Endothelial cell of umbilical vein (primary cell): ENCODE data around the gene NLGN1. TPM values are rescaled to one million over a fixed set of nuclear protein-coding genes. Genes with fewer than 3 reads are reported as not detected.

Experiments used
- BruUV-seq: library from RNA; stranded (reverse); fragments of 400-500 nt; replicated peaks from 2 replicates; lab custom pipeline; 2021; lab: Mats Ljungman, UMichigan
- CTCF ChIA-PET: fragments of 300-600, 350-600 bp; sonication (Branson Sonifier 250); formaldehyde crosslinking; loops from one replicate; lab custom pipeline; 2021; ENCODE audit warnings: antibody characterized with exemption, inconsistent platforms; lab: Charles Lee
- POLR2A ChIA-PET: fragments of 300-600, 350-600 bp; sonication (Branson Sonifier 250); formaldehyde crosslinking; loops from one replicate; lab custom pipeline; 2021; ENCODE audit warnings: antibody characterized with exemption, inconsistent platforms; lab: Charles Lee
- DNase-seq: peaks from one replicate; pipeline ENCODE4 v3.0.0-alpha.2; 2011; ENCODE audit warnings: low read depth, low spot score
- FAIRE-seq: peaks from 2 replicates; lab custom pipeline; 2011; peaks lifted over from hg19 to GRCh38; lab: Jason Lieb, UNC
- H2AFZ ChIP-seq: 2 replicates; pipeline ENCODE4 v1.6.0; 2012; ENCODE audit warnings: low read depth, low read length, control low read depth, inconsistent platforms
- H3K27ac ChIP-seq: 2 replicates; pipeline ENCODE4 v1.5.1; 2011; ENCODE audit warnings: low read depth, mild to moderate bottlenecking, control low read depth, low read length, moderate library complexity; ENCODE audit not compliant: insufficient read depth
- H3K27me3 ChIP-seq, 2 experiments: 2 replicates each; pipeline versions ENCODE4 v1.6.0 to v1.6.1; 2011; ENCODE audit warnings: low read length in 2 of 2, mixed read lengths in 1 of 2; ENCODE audit not compliant: control insufficient read depth in 2 of 2, insufficient read depth in 2 of 2
- H3K36me3 ChIP-seq, 2 experiments: 2 replicates in 1 of 2; 3 replicates in 1 of 2; pipeline ENCODE4 v1.5.1; 2011; ENCODE audit warnings: low read length in 2 of 2, mild to moderate bottlenecking in 1 of 2, moderate library complexity in 1 of 2; ENCODE audit not compliant: control insufficient read depth in 2 of 2, insufficient read depth in 2 of 2; ENCODE audit errors: extremely low read depth in 1 of 2
- H3K4me1 ChIP-seq: 3 replicates; pipeline ENCODE4 v1.5.1; 2011; ENCODE audit warnings: mild to moderate bottlenecking, low read length; ENCODE audit not compliant: control insufficient read depth, insufficient read depth; ENCODE audit errors: extremely low read depth
- H3K4me2 ChIP-seq: 2 replicates; pipeline ENCODE4 v1.6.1; 2011; ENCODE audit warnings: low read length, control low read depth, mixed read lengths; ENCODE audit not compliant: insufficient read depth
- H3K4me3 ChIP-seq, 3 experiments: fragments of 200-600 bp in 1 of 3; sonication (generic), shearing (Covaris generic) in 1 of 3; replicated peaks in 1 of 3; 2 replicates each; pipeline ENCODE4 v1.5.1; 2011 to 2016; ENCODE audit warnings: control low read depth in 3 of 3, low read length in 3 of 3, mild to moderate bottlenecking in 2 of 3, inconsistent platforms in 1 of 3, low read depth in 1 of 3, moderate library complexity in 1 of 3; ENCODE audit not compliant: insufficient read depth in 1 of 3
- H3K79me2 ChIP-seq: 2 replicates; pipeline ENCODE4 v1.6.0; 2012; ENCODE audit warnings: low read length, inconsistent platforms; ENCODE audit not compliant: control insufficient read depth, insufficient read depth
- H3K9ac ChIP-seq: replicated peaks from 2 replicates; pipeline ENCODE3; 2011; ENCODE audit warnings: low read length, control low read depth; ENCODE audit not compliant: insufficient read depth; ENCODE audit errors: extremely low read depth
- H3K9me1 ChIP-seq: replicated peaks from 3 replicates; pipeline ENCODE4 v1.6.0; 2011; ENCODE audit warnings: mild to moderate bottlenecking, low read length; ENCODE audit not compliant: control insufficient read depth, insufficient read depth; ENCODE audit errors: extremely low read depth
- H3K9me3 ChIP-seq: replicated peaks from 2 replicates; pipeline ENCODE4 v1.5.1; 2012; ENCODE audit warnings: low read length, inconsistent platforms; ENCODE audit not compliant: control insufficient read depth, insufficient read depth
- H4K20me1 ChIP-seq: replicated peaks from 2 replicates; pipeline ENCODE3; 2011; ENCODE audit warnings: mild to moderate bottlenecking, low read length; ENCODE audit not compliant: control insufficient read depth, insufficient read depth; ENCODE audit errors: extremely low read depth
- EZH2 ChIP-seq: IDR thresholded peaks from 2 replicates; pipeline ENCODE4 v1.6.1; 2012; ENCODE audit warnings: borderline replicate concordance, low read depth, mild to moderate bottlenecking, moderate library complexity, low read length, inconsistent platforms; ENCODE audit not compliant: severe bottlenecking
- FOS ChIP-seq: IDR thresholded peaks from 2 replicates; pipeline ENCODE4 v1.6.1; 2011; ENCODE audit warnings: mild to moderate bottlenecking, low read length, moderate library complexity, borderline replicate concordance; ENCODE audit not compliant: insufficient read depth
- GATA2 ChIP-seq: IDR thresholded peaks from 2 replicates; pipeline ENCODE4 v1.7.0; 2011; ENCODE audit warnings: low read depth, mild to moderate bottlenecking, moderate library complexity, mixed read lengths, low read length; ENCODE audit not compliant: insufficient read length, insufficient read depth
- JUN ChIP-seq: IDR thresholded peaks from 2 replicates; pipeline ENCODE4 v1.6.1; 2011; ENCODE audit warnings: borderline replicate concordance, low read depth; ENCODE audit not compliant: insufficient read length, insufficient read depth
- MYC ChIP-seq: IDR thresholded peaks from one replicate; pipeline ENCODE4 v1.6.1; 2011; ENCODE audit warnings: mild to moderate bottlenecking, low read depth, low read length
- POLR2A ChIP-seq: IDR thresholded peaks from 2 replicates; pipeline ENCODE4 v1.6.1; 2012; ENCODE audit warnings: low read depth, mild to moderate bottlenecking, control low read depth, low read length
- POLR2AphosphoS5 ChIP-seq: IDR thresholded peaks from 2 replicates; pipeline ENCODE4 v1.6.1; 2012; ENCODE audit warnings: low read depth, mild to moderate bottlenecking, control low read depth, low read length, moderate library complexity; ENCODE audit not compliant: insufficient read depth
- dilution Hi-C: fragments of 300-500 bp; cut with MboI; formaldehyde crosslinking; loops from one replicate; pipeline ENCODE4 v1.15.0; 2019; ENCODE audit warnings: low sequenced_read_pairs; ENCODE audit not compliant: extremely low pct_ligation_motif_present
- intact Hi-C: fragments of 100-400 bp; cut with micrococcal nuclease; formaldehyde crosslinking; loops from one replicate; pipeline ENCODE4 v1.10.0; 2022
- polyA plus RNA-seq, 4 experiments: library from polyadenylated mRNA; depleted of rRNA in 3 of 4; stranded (reverse) in 3 of 4; unstranded in 1 of 4; fragments of >200 nt; gene quantifications; 2 replicates each; pipeline versions ENCODE4 v1.2.1 to v1.2.3, GENCODE V29; 2011 to 2012; ENCODE audit warnings: missing spikeins in 1 of 4
- total RNA-seq: library from RNA; stranded (reverse); gene quantifications from 2 replicates; pipeline ENCODE4 v1.2.3, GENCODE V29; 2021
- TF ChIP-seq, protein P1 (sequence below): IDR thresholded peaks from 2 replicates; pipeline ENCODE4 v1.6.1; 2011; ENCODE audit not compliant: insufficient read depth, insufficient read length
- TF ChIP-seq, protein P2 (sequence below), 2 donors: IDR thresholded peaks; 1 replicate in 1 of 2; 2 replicates in 1 of 2; pipeline ENCODE4 v1.5.1; 2011; ENCODE audit warnings: low read length in 2 of 2, mild to moderate bottlenecking in 2 of 2, moderate library complexity in 2 of 2, control low read depth in 1 of 2, inconsistent platforms in 1 of 2, low read depth in 1 of 2; ENCODE audit not compliant: insufficient read depth in 1 of 2; ENCODE audit errors: extremely low read depth in 1 of 2

NLGN1 gene
- total and polyA plus RNA-seq, 2 donors (not counting 3 experiments of a cell fraction or from before 2014, with no cell fraction given), result 7.9 to 16.3 TPM

DNA sequence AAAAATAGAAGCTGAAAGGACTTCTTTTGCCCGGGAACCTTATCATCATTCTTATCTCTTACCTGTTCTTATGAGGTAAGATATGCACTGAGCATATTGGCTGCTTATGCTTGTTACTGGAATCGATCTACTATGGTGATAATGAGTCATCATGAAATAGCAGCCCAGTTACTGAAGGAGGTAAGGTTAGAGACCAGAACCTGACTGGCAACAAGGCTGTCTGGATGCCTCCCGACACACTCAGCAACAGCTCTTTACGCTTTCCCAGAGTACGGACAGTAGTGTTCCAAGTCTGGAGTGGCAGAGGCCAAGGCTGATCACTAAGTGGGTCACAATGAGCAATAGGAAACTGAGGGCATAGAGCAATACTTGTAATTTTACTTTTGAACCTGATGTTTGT lies 314.1 kb downstream of the NLGN1 start:
- no peaks in the 10 kb centered on the region for H3K9me3 ChIP-seq
- no peaks in the 10 kb centered on the region for H3K4me1 ChIP-seq
- no peaks in the 10 kb centered on the region for H3K9me1 ChIP-seq
- ChIA-PET CTCF (interaction anchor here (1.0 to 1.7 kb wide), 4 partner anchors 12 to 291 kb away, joined by 3 to 5 read pairs (median 4); no protein-coding TSS in a partner anchor), POLR2A (no interaction called here)
- intact Hi-C loops (no loop called here), dilution Hi-C loops (no loop called here)
- no peak overlapping the region for H3K4me2 ChIP-seq
- no peaks in the 10 kb centered on the region for H3K79me2 ChIP-seq
- H3K27ac ChIP-seq, result no peak overlapping the region
- no peaks in the 10 kb centered on the region for H4K20me1 ChIP-seq
- TF ChIP-seq EZH2 (no peak), POLR2A (no peak), MYC (no peak), POLR2AphosphoS5 (no peak), FOS (no peak), JUN (no peak), GATA2 (no peak)
- TF ChIP-seq, protein P1, sequence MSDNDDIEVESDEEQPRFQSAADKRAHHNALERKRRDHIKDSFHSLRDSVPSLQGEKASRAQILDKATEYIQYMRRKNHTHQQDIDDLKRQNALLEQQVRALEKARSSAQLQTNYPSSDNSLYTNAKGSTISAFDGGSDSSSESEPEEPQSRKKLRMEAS, result no peak
- TF ChIP-seq, protein P2, sequence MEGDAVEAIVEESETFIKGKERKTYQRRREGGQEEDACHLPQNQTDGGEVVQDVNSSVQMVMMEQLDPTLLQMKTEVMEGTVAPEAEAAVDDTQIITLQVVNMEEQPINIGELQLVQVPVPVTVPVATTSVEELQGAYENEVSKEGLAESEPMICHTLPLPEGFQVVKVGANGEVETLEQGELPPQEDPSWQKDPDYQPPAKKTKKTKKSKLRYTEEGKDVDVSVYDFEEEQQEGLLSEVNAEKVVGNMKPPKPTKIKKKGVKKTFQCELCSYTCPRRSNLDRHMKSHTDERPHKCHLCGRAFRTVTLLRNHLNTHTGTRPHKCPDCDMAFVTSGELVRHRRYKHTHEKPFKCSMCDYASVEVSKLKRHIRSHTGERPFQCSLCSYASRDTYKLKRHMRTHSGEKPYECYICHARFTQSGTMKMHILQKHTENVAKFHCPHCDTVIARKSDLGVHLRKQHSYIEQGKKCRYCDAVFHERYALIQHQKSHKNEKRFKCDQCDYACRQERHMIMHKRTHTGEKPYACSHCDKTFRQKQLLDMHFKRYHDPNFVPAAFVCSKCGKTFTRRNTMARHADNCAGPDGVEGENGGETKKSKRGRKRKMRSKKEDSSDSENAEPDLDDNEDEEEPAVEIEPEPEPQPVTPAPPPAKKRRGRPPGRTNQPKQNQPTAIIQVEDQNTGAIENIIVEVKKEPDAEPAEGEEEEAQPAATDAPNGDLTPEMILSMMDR (IDR thresholded peaks at IDR 0.05; ENCODE audit: extremely low read depth in 1 of 2, insufficient read depth in 1 of 2, low read depth in 1 of 2, low read length in 2 of 2), result no peak
- H3K27me3 ChIP-seq, result no peaks in the 10 kb centered on the region
- no TSS peak for BruUV-seq
- DNase-seq, result peak; percentile 33
- FAIRE-seq, result no peak
- H3K9ac ChIP-seq, result no peak overlapping the region
- no peaks in the 10 kb centered on the region for H3K36me3 ChIP-seq
- no peak overlapping the region for H3K4me3 ChIP-seq
- no peak overlapping the region for H2AFZ ChIP-seq
